ENCODE data around the gene ALMS1.
"Not testable (repeated sequence)": the region's sequence is repeated elsewhere in the genome, so short reads cannot be mapped to it uniquely, and the experiment has no call there.

The ALMS1 gene

GRCh38 chr2:73588177-73588576 is 202.5 kb downstream of the ALMS1 start:
- Histone ChIP-seq H3K27ac (ENCODE audit: low read depth, low read length) (no peak overlapping the region), H3K9me2 (replicated peaks; ENCODE audit: control insufficient read depth, low read length) (no peaks in the 10 kb centered on the region), H3K4me2 (ENCODE audit: low read length) (no peak overlapping the region), H3K9me3 (ENCODE audit: control insufficient read depth, insufficient read depth, low read length) (no peaks in the 10 kb centered on the region), H3K27me3 (ENCODE audit: control insufficient read depth, low read length) (no peaks in the 10 kb centered on the region), H3K36me3 (ENCODE audit: control insufficient read depth, low read length) (no peaks in the 10 kb centered on the region), H3K4me3 (ENCODE audit: low read length) (no peak overlapping the region), H4K20me1 (ENCODE audit: control insufficient read depth, insufficient read depth, low read depth, low read length) (no peaks in the 10 kb centered on the region), H3K79me2 (ENCODE audit: control insufficient read depth, low read length) (no peaks in the 10 kb centered on the region), H3F3A (ENCODE audit: control insufficient read depth, insufficient read depth) (no peaks in the 10 kb centered on the region), H3K4me1 (ENCODE audit: control insufficient read depth, low read length) (no peaks in the 10 kb centered on the region)
- no peak for TF ChIP-seq EZH2phosphoT487 (IDR thresholded peaks at IDR 0.05; ENCODE audit: borderline replicate concordance, low read length)
- no peak for TF ChIP-seq CTCF (IDR thresholded peaks at IDR 0.05; ENCODE audit: low read depth, low read length, poor library complexity, severe bottlenecking)

- Histone ChIP-seq H3F3A (ENCODE audit: control insufficient read depth, insufficient read depth) (no peaks in the 10 kb centered on the region), H3K4me2 (ENCODE audit: low read length) (no peak overlapping the region), H3K27me3 (ENCODE audit: control insufficient read depth, low read length) (no peaks in the 10 kb centered on the region), H3K4me3 (ENCODE audit: low read length) (no peak overlapping the region), H3K79me2 (ENCODE audit: control insufficient read depth, low read length) (no peaks in the 10 kb centered on the region), H3K36me3 (ENCODE audit: control insufficient read depth, low read length) (no peaks in the 10 kb centered on the region), H3K4me1 (ENCODE audit: control insufficient read depth, low read length) (no peaks in the 10 kb centered on the region), H4K20me1 (ENCODE audit: control insufficient read depth, insufficient read depth, low read depth, low read length) (no peaks in the 10 kb centered on the region), H3K9me3 (ENCODE audit: control insufficient read depth, insufficient read depth, low read length) (no peaks in the 10 kb centered on the region), H3K9me2 (replicated peaks; ENCODE audit: control insufficient read depth, low read length) (no peaks in the 10 kb centered on the region), H3K27ac (ENCODE audit: low read depth, low read length) (no peak overlapping the region)
- TF ChIP-seq EZH2phosphoT487 (IDR thresholded peaks at IDR 0.05; ENCODE audit: borderline replicate concordance, low read length), result no peak
- no peak for TF ChIP-seq CTCF (IDR thresholded peaks at IDR 0.05; ENCODE audit: low read depth, low read length, poor library complexity, severe bottlenecking)
Measured at GRCh38 chr2:73593680-73594079, 208.0 kb downstream of the ALMS1 start.

DNA sequence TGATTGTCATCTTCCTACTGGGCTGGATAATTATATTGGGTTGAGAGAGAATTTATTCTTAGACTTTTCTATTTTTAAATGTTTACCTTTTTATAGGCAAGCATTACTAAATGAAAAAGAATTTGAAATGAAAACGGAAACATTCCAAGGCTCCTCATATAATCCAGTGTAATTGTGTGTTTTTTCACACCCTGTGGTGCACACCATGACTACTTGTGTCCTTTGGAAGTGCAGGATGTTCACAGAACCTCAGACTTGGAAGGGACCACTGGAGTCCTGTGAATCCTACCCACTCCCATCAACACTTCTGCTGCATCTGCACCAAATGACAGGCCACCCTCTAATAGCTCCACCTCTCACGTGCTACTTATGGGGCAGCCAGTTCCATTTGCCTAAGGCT is 208.6 kb downstream of the ALMS1 start:
- H3F3A ChIP-seq (ENCODE audit: control insufficient read depth, insufficient read depth), result no peaks in the 10 kb centered on the region
- H3K4me3 ChIP-seq (ENCODE audit: low read length), result no peak overlapping the region
- H3K27me3 ChIP-seq (ENCODE audit: control insufficient read depth, low read length), result no peaks in the 10 kb centered on the region
- no peaks in the 10 kb centered on the region for H3K9me3 ChIP-seq (ENCODE audit: control insufficient read depth, insufficient read depth, low read length)
- H3K9me2 ChIP-seq (replicated peaks; ENCODE audit: control insufficient read depth, low read length), result no peaks in the 10 kb centered on the region
- H3K27ac ChIP-seq (ENCODE audit: low read depth, low read length), result no peak overlapping the region
- H3K4me2 ChIP-seq (ENCODE audit: low read length), result no peak overlapping the region
- TF ChIP-seq CTCF (IDR thresholded peaks at IDR 0.05; ENCODE audit: low read depth, low read length, poor library complexity, severe bottlenecking), result no peak
- TF ChIP-seq EZH2phosphoT487 (IDR thresholded peaks at IDR 0.05; ENCODE audit: borderline replicate concordance, low read length), result no peak
- no peaks in the 10 kb centered on the region for H3K79me2 ChIP-seq (ENCODE audit: control insufficient read depth, low read length)
- no peaks in the 10 kb centered on the region for H4K20me1 ChIP-seq (ENCODE audit: control insufficient read depth, insufficient read depth, low read depth, low read length)
- no peaks in the 10 kb centered on the region for H3K4me1 ChIP-seq (ENCODE audit: control insufficient read depth, low read length)
- H3K36me3 ChIP-seq (ENCODE audit: control insufficient read depth, low read length), result no peaks in the 10 kb centered on the region

- no peaks in the 10 kb centered on the region for H3K79me2 ChIP-seq (ENCODE audit: control insufficient read depth, low read length)
- H3K4me2 ChIP-seq (ENCODE audit: low read length), result no peak overlapping the region
- no peaks in the 10 kb centered on the region for H3K27me3 ChIP-seq (ENCODE audit: control insufficient read depth, low read length)
- H3K4me3 ChIP-seq (ENCODE audit: low read length), result no peak overlapping the region
- no peaks in the 10 kb centered on the region for H3F3A ChIP-seq (ENCODE audit: control insufficient read depth, insufficient read depth)
- no peaks in the 10 kb centered on the region for H3K4me1 ChIP-seq (ENCODE audit: control insufficient read depth, low read length)
- no peaks in the 10 kb centered on the region; the same call in 1 of the 2 replicates for H3K36me3 ChIP-seq (ENCODE audit: control insufficient read depth, low read length)
- no peaks in the 10 kb centered on the region for H3K9me2 ChIP-seq (replicated peaks; ENCODE audit: control insufficient read depth, low read length)
- TF ChIP-seq CTCF (IDR thresholded peaks at IDR 0.05; ENCODE audit: low read depth, low read length, poor library complexity, severe bottlenecking) (no peak), EZH2phosphoT487 (IDR thresholded peaks at IDR 0.05; ENCODE audit: borderline replicate concordance, low read length) (no peak)
- H4K20me1 ChIP-seq (ENCODE audit: control insufficient read depth, insufficient read depth, low read depth, low read length), result no peaks in the 10 kb centered on the region
- no peaks in the 10 kb centered on the region for H3K9me3 ChIP-seq (ENCODE audit: control insufficient read depth, insufficient read depth, low read length)
- no peak overlapping the region for H3K27ac ChIP-seq (ENCODE audit: low read depth, low read length)
Measured at GRCh38 chr2:73601780-73602179, 216.1 kb downstream of the ALMS1 start.

GRCh38 chr2:73603099-73603588 is 217.5 kb downstream of the ALMS1 start:
- not testable (repeated sequence) for H4K20me1 ChIP-seq (ENCODE audit: control insufficient read depth, insufficient read depth, low read depth, low read length); H3K79me2 ChIP-seq (ENCODE audit: control insufficient read depth, low read length); H3K4me3 ChIP-seq (ENCODE audit: low read length); H3K4me2 ChIP-seq (ENCODE audit: low read length); H3K36me3 ChIP-seq (ENCODE audit: control insufficient read depth, low read length); H3K4me1 ChIP-seq (ENCODE audit: control insufficient read depth, low read length); H3K9me2 ChIP-seq (replicated peaks; ENCODE audit: control insufficient read depth, low read length); H3F3A ChIP-seq (ENCODE audit: control insufficient read depth, insufficient read depth); H3K9me3 ChIP-seq (ENCODE audit: control insufficient read depth, insufficient read depth, low read length); H3K27ac ChIP-seq (ENCODE audit: low read depth, low read length); H3K27me3 ChIP-seq (ENCODE audit: control insufficient read depth, low read length)

Data from DOHH2 (cell line).